Fibroblast of skin of scalp (primary cell): Measurements from ENCODE around the gene CDR2L. TPM values are rescaled to one million over a fixed set of nuclear protein-coding genes. Genes with fewer than 3 reads are reported as not detected.

ENCODE experiments used
- DNase-seq: peaks from one replicate; pipeline ENCODE4 v3.0.0-alpha.2; 2013
- polyA plus RNA-seq, 2 experiments: library from polyadenylated mRNA; unstranded; fragments of 120-200 nt; gene quantifications; one replicate each; pipeline ENCODE4 v1.2.1, GENCODE V29; 2013; ENCODE audit not compliant: insufficient read length in 2 of 2

Gene CDR2L
- 40.8 TPM for polyA plus RNA-seq (2013, experiment 1 of 2; ENCODE audit: insufficient read length)
- polyA plus RNA-seq (2013, experiment 2 of 2; ENCODE audit: insufficient read length), result 37.9 TPM

GRCh38 chr17:74987418-74987908, at the start of gene CDR2L:
Gene CDR2L, plus strand, starts transcription at chr17:74987632. Its CDS starts 412 bp downstream, at chr17:74988044.
- DNase-seq, result peak; percentile 94

- no peak for DNase-seq
Observed at GRCh38 chr17:74938194-74938950, 49.1 kb upstream of the CDR2L start.

- DNase-seq, result no peak
Observed at GRCh38 chr17:74939534-74939933, 47.9 kb upstream of the CDR2L start.

- no peak for DNase-seq
Observed at GRCh38 chr17:74941128-74941725, 46.2 kb upstream of the CDR2L start.

- no peak for DNase-seq
Observed at GRCh38 chr17:74943808-74944522, 43.5 kb upstream of the CDR2L start.

- DNase-seq, result no peak
Observed at GRCh38 chr17:74945543-74945942, 41.9 kb upstream of the CDR2L start.

- DNase-seq, result no peak
Observed at GRCh38 chr17:74946641-74947040, 40.8 kb upstream of the CDR2L start.

- no peak for DNase-seq
Observed at GRCh38 chr17:74947041-74947754, 40.2 kb upstream of the CDR2L start.

- no peak for DNase-seq
Observed at GRCh38 chr17:74949455-74950115, 37.8 kb upstream of the CDR2L start.

- no peak for DNase-seq
Observed at GRCh38 chr17:74950207-74950606, 37.2 kb upstream of the CDR2L start.

GRCh38 chr17:74951065-74951464, 36.4 kb upstream of the CDR2L start:
- DNase-seq, result no peak

GRCh38 chr17:74951680-74952421, 35.6 kb upstream of the CDR2L start:
- DNase-seq, result no peak

GRCh38 chr17:74952431-74953133, 34.9 kb upstream of the CDR2L start:
- no peak for DNase-seq

- DNase-seq, result no peak
Observed at GRCh38 chr17:74953134-74953687, 34.2 kb upstream of the CDR2L start.

- no peak for DNase-seq
Observed at GRCh38 chr17:74954115-74954514, 33.3 kb upstream of the CDR2L start.

- DNase-seq, result no peak
Observed at GRCh38 chr17:74954665-74955421, 32.6 kb upstream of the CDR2L start.

- no peak for DNase-seq
Observed at GRCh38 chr17:74956093-74956492, 31.3 kb upstream of the CDR2L start.

GRCh38 chr17:74957935-74958740, 29.3 kb upstream of the CDR2L start:
- DNase-seq, result peak; percentile 42
